GM18505 (cell line): ENCODE results near the gene NOL3.

Experiments
- ATAC-seq: cut with Tn5 transposase; IDR thresholded peaks from one replicate; pipeline ENCODE4 v1.9.1; 2021; ENCODE audit not compliant: unreplicated experiment
- POLR2A ChIP-seq: IDR thresholded peaks from 4 replicates; pipeline ENCODE4 v1.6.1; 2011; ENCODE audit warnings: borderline replicate concordance; ENCODE audit not compliant: insufficient read depth, insufficient read length; ENCODE audit errors: extremely low read depth

Gene NOL3

GRCh38 chr16:67191995-67192681 lies 21.8 kb downstream of the NOL3 start, which contains the start of gene E2F4:
Gene E2F4 (plus strand): TSS chr16:67192155. CDS start chr16:67192228, 73 bp downstream.
- peak; percentile 82 for ATAC-seq
- peak; percentile 87 for TF ChIP-seq POLR2A

- no peak for TF ChIP-seq POLR2A
- no peak for ATAC-seq
Measured at GRCh38 chr16:67192781-67193361, 22.5 kb downstream of the NOL3 start.

GRCh38 chr16:67193536-67193935 lies 23.2 kb downstream of the NOL3 start:
- no peak for ATAC-seq

GRCh38 chr16:67194260-67194659 lies 23.9 kb downstream of the NOL3 start:
- ATAC-seq = no peak
- TF ChIP-seq POLR2A = no peak

More at GRCh38 chr16:67193536-67193935, 23.2 kb downstream of the NOL3 start:
- TF ChIP-seq POLR2A = no peak

DNA sequence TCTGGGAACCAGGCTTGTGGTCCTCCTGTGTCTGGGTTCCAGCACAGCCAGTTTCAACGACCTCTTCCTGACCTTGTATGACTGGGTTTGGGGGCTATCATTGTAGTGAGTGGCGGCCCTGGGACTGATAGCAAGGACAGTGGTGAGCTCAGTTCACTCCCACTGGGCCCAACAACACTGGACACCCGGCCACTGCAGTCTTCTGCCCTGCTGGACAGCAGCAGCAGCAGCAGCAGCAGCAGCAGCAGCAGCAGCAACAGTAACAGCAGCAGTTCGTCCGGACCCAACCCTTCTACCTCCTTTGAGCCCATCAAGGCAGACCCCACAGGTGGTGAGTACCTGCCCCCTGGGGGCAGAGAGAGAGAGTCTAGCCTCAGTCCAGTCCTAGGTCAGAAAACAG lies 25.3 kb downstream of the NOL3 start:
- TF ChIP-seq POLR2A = no peak
- no peak for ATAC-seq

DNA sequence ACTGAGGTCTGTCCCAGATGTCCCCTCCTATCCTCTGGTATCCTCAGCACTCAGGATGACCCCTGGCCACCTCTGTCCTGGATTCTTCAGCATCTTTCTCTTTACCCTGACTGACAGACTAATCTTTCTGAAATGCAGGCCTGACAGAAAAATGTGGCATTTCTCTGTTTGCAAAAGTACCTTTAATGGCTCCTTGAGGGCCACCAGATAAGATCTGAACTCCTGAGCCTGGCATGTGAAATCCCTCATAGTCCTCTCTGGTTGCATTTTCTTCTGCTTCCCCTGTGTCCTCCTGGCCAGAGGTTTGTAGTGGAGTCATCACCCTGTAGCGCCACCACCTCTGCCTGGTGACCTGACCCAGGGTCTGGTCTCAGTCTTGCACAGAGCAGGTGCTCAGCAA lies 26.5 kb downstream of the NOL3 start:
- ATAC-seq = no peak
- TF ChIP-seq POLR2A = no peak

DNA sequence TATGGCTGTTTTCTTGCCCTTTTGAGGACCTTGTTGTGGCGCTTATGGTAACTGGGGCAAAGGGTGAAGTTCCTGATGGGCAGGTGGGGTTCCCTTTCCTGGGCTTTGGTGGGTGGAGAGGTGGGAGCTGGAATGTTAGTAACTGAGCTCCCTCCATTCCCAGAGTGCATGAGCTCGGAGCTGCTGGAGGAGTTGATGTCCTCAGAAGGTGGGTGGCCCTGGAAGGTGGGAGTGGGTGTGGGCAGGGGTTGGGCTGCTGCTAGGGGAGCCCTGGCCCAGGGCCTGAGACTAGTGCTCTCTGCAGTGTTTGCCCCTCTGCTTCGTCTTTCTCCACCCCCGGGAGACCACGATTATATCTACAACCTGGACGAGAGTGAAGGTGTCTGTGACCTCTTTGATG lies 27.4 kb downstream of the NOL3 start:
- ATAC-seq = no peak

GRCh38 chr16:67198238-67198734 lies 27.9 kb downstream of the NOL3 start:
- TF ChIP-seq POLR2A = no peak
- ATAC-seq = no peak

More for the DNA sequence above, 27.4 kb downstream of the NOL3 start:
- no peak for TF ChIP-seq POLR2A

DNA sequence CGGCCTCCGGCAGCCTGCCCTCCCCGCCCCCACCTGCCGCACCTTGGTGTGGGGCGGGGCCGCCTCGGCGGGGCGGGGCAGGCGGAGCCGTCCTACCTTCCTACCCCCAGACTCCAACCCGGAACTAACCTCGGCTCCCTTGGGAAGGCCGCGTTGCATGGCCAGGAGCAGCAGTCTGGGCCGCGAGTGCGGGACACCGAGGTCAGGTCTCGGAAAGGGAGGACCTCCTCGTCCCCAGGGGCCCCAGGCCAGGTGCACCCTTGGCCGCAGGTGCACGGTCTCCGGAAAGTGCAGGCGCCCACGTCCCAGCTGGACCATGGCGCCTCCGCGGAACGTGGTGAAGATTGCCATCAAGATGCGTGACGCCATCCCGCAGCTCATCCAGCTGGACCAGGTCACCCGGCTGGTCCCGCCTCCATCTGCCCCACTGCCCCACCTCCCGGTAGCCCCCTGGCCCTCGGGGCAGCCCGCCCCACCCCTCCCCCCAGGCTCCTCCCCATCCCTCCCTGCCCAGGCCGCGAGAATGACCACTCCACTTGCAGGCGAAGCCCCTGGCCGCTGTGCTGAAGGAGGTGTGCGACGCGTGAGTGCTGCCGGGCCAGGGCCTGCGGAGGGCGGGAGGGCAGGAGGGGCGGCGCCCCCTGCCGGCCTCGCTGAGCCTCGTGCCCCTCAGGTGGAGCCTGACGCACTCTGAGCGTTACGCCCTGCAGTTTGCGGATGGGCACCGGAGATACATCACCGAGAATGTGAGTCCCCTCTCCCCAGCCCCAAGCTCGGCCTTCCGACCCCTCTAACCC lies 28.9 kb downstream of the NOL3 start, which contains the start of gene ELMO3:
Gene ELMO3 (plus strand): TSS at position 121 of the 797 bp plus-strand sequence. CDS start 196 bp downstream, at position 317.
- no peak for TF ChIP-seq POLR2A
- no peak for ATAC-seq

GRCh38 chr16:67199808-67200198 lies 29.5 kb downstream of the NOL3 start:
- no peak for TF ChIP-seq POLR2A
- ATAC-seq = no peak

GRCh38 chr16:67200491-67200890 lies 30.2 kb downstream of the NOL3 start:
- no peak for ATAC-seq
- TF ChIP-seq POLR2A = no peak

- ATAC-seq = no peak
- no peak for TF ChIP-seq POLR2A
Measured at GRCh38 chr16:67201411-67202345, 31.3 kb downstream of the NOL3 start.
